Mesendoderm (in vitro differentiated cells): ENCODE measurements around the gene TNIK.
A peak's percentile ranks its signal among the peaks of the same experiment; 100 is the strongest.

ENCODE experiments used
- DNase-seq: peaks from one replicate; pipeline ENCODE4 v3.0.0; 2013
- H2AK5ac ChIP-seq: 2 replicates; pipeline ENCODE4 v1.6.1; 2013; ENCODE audit warnings: low read length, inconsistent platforms
- H2BK120ac ChIP-seq: 2 replicates; pipeline ENCODE4 v1.6.1; 2013; ENCODE audit warnings: low read depth, mild to moderate bottlenecking, low read length, moderate library complexity, mixed read lengths
- H2BK15ac ChIP-seq: replicated peaks from 2 replicates; pipeline ENCODE4 v1.6.1; 2013; ENCODE audit warnings: low read depth, mild to moderate bottlenecking, moderate library complexity
- H2BK5ac ChIP-seq: 2 replicates; pipeline ENCODE4 v1.6.1; 2013; ENCODE audit warnings: low read length, inconsistent platforms
- H3K18ac ChIP-seq: 2 replicates; pipeline ENCODE4 v1.6.1; 2013; ENCODE audit warnings: mild to moderate bottlenecking, low read length, mixed read lengths
- H3K23ac ChIP-seq: one replicate; pipeline ENCODE4 v1.6.1; 2013; ENCODE audit warnings: low read length
- H3K27ac ChIP-seq: 2 replicates; pipeline ENCODE4 v1.5.1; 2013; ENCODE audit warnings: low read depth, mild to moderate bottlenecking, inconsistent platforms, low read length, moderate library complexity
- H3K27me3 ChIP-seq: 2 replicates; pipeline ENCODE4 v1.6.1; 2013; ENCODE audit warnings: low read length, control low read depth, mild to moderate bottlenecking, inconsistent platforms; ENCODE audit not compliant: insufficient read depth, poor library complexity
- H3K36me3 ChIP-seq: 2 replicates; pipeline ENCODE4 v1.6.1; 2013; ENCODE audit warnings: low read length, inconsistent platforms; ENCODE audit not compliant: control insufficient read depth, insufficient read depth
- H3K4ac ChIP-seq: one replicate; pipeline ENCODE4 v1.6.1; 2013; ENCODE audit warnings: low read depth, mild to moderate bottlenecking, low read length, moderate library complexity
- H3K4me1 ChIP-seq: 2 replicates; pipeline ENCODE4 v1.6.1; 2013; ENCODE audit warnings: low read depth, low read length, inconsistent platforms; ENCODE audit not compliant: control insufficient read depth
- H3K4me2 ChIP-seq: 2 replicates; pipeline ENCODE4 v1.6.1; 2013; ENCODE audit warnings: low read length
- H3K4me3 ChIP-seq: 2 replicates; pipeline ENCODE4 v1.5.1; 2013; ENCODE audit warnings: mild to moderate bottlenecking, low read length
- H3K56ac ChIP-seq: one replicate; pipeline ENCODE4 v1.6.1; 2013; ENCODE audit warnings: low read length
- H3K79me1 ChIP-seq: 2 replicates; pipeline ENCODE4 v1.6.1; 2013; ENCODE audit warnings: low read length, inconsistent platforms
- H3K79me2 ChIP-seq: 2 replicates; pipeline ENCODE4 v1.6.1; 2013; ENCODE audit warnings: mild to moderate bottlenecking, low read length; ENCODE audit not compliant: control insufficient read depth, insufficient read depth
- H3K9ac ChIP-seq: 2 replicates; pipeline ENCODE4 v1.6.1; 2013; ENCODE audit warnings: low read length, inconsistent platforms
- H4K5ac ChIP-seq: one replicate; pipeline ENCODE4 v1.6.1; 2013; ENCODE audit warnings: low read length
- H4K8ac ChIP-seq: one replicate; pipeline ENCODE4 v1.6.1; 2013; ENCODE audit warnings: low read depth, mild to moderate bottlenecking, control low read depth, low read length, moderate library complexity
- WGBS: extraction: QIAGEN DNeasy Blood & Tissue Kit; methylation state at CpG from one replicate; pipeline ENCODE4 v1.1.7; 2013; ENCODE audit warnings: low lambda C conversion rate, missing lambda C conversion rate; ENCODE audit not compliant: insufficient coverage; ENCODE audit errors: extremely low coverage; 5-methylcytosine and 5-hydroxymethylcytosine counted together

Gene TNIK

GRCh38 chr3:171342200-171342599 lies 118.0 kb downstream of the TNIK start:
- Histone ChIP-seq H3K27ac (no peak overlapping the region), H3K23ac (no peak overlapping the region), H2BK120ac (no peak overlapping the region), H3K4me1 (peaks cover 5% of the 10 kb centered on the region), H3K9ac (no peak overlapping the region), H4K8ac (no peak overlapping the region), H2AK5ac (no peak overlapping the region), H3K4me2 (no peak overlapping the region), H3K56ac (no peak overlapping the region), H3K36me3 (no peaks in the 10 kb centered on the region), H2BK15ac (no peak overlapping the region), H3K18ac (no peak overlapping the region), H4K5ac (no peak overlapping the region), H3K4me3 (no peak overlapping the region), H2BK5ac (no peak overlapping the region), H3K79me1 (no peaks in the 10 kb centered on the region), H3K27me3 (no peaks in the 10 kb centered on the region), H3K79me2 (no peaks in the 10 kb centered on the region), H3K4ac (no peak overlapping the region)
- no CpG with 5 or more reads among the region's 1 CpG for WGBS
- DNase-seq = no peak

GRCh38 chr3:171340434-171340833 lies 119.8 kb downstream of the TNIK start:
- no peak overlapping the region for H3K23ac ChIP-seq
- H4K5ac ChIP-seq = no peak overlapping the region
- no peak overlapping the region for H2AK5ac ChIP-seq
- no peaks in the 10 kb centered on the region for H3K79me2 ChIP-seq
- no peak overlapping the region for H3K4ac ChIP-seq
- no peak overlapping the region for H3K4me2 ChIP-seq
- no peak overlapping the region for H3K27ac ChIP-seq
- H3K18ac ChIP-seq = no peak overlapping the region
- no peak overlapping the region for H3K9ac ChIP-seq
- H3K4me1 ChIP-seq = peaks cover 2% of the 10 kb centered on the region
- H3K27me3 ChIP-seq = no peaks in the 10 kb centered on the region
- H2BK15ac ChIP-seq = no peak overlapping the region
- H2BK120ac ChIP-seq = no peak overlapping the region
- H3K4me3 ChIP-seq = no peak overlapping the region
- no peak overlapping the region for H3K56ac ChIP-seq
- no peak overlapping the region for H4K8ac ChIP-seq
- no peak for DNase-seq
- no peaks in the 10 kb centered on the region for H3K79me1 ChIP-seq
- WGBS = no CpG with 5 or more reads among the region's 4 CpGs
- no peak overlapping the region for H2BK5ac ChIP-seq
- no peaks in the 10 kb centered on the region for H3K36me3 ChIP-seq

DNA sequence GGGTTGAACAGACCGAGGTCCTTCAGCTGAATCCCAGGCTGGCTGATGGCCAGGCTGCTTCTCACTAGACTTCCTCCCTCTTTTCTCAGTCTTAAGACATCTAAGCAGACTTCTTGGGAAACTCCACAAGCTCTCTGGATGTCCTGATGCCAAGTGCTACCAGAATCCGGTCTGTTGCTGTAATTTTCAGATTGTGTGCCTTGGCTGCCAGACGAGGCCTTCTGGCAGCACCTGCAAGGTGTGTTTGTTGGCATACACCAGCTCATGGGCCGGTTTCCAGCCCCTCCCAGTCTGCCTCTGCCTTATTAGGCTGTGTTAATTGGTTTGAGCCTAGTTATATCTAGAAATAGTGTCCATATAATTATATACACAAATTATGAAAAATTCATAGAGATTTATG lies 120.6 kb downstream of the TNIK start:
- H2AK5ac ChIP-seq = no peak overlapping the region
- no peak overlapping the region for H3K56ac ChIP-seq
- H3K9ac ChIP-seq = no peak overlapping the region
- no peak overlapping the region for H4K5ac ChIP-seq
- peaks cover 2% of the 10 kb centered on the region for H3K4me1 ChIP-seq
- no peak overlapping the region for H2BK15ac ChIP-seq
- no peaks in the 10 kb centered on the region for H3K27me3 ChIP-seq
- H3K79me2 ChIP-seq = no peaks in the 10 kb centered on the region
- H3K36me3 ChIP-seq = no peaks in the 10 kb centered on the region
- no peak overlapping the region for H3K4me3 ChIP-seq
- no peaks in the 10 kb centered on the region for H3K79me1 ChIP-seq
- DNase-seq = no peak
- no peak overlapping the region for H3K4ac ChIP-seq
- WGBS = no CpG with 5 or more reads among the region's 4 CpGs
- H2BK5ac ChIP-seq = no peak overlapping the region
- no peak overlapping the region for H2BK120ac ChIP-seq
- no peak overlapping the region for H4K8ac ChIP-seq
- H3K4me2 ChIP-seq = no peak overlapping the region
- no peak overlapping the region for H3K23ac ChIP-seq
- no peak overlapping the region for H3K18ac ChIP-seq
- H3K27ac ChIP-seq = no peak overlapping the region

GRCh38 chr3:171336406-171336805 lies 123.8 kb downstream of the TNIK start:
- no peak overlapping the region for H3K56ac ChIP-seq
- no peak overlapping the region for H4K8ac ChIP-seq
- no peak overlapping the region for H3K27ac ChIP-seq
- no peak overlapping the region for H2BK5ac ChIP-seq
- no peak overlapping the region for H2BK15ac ChIP-seq
- DNase-seq = no peak
- no peak overlapping the region for H3K4me3 ChIP-seq
- no peak overlapping the region for H3K4ac ChIP-seq
- H3K18ac ChIP-seq = peak overlapping the region; percentile 32
- H3K9ac ChIP-seq = no peak overlapping the region
- no peak overlapping the region for H3K23ac ChIP-seq
- H3K27me3 ChIP-seq = no peaks in the 10 kb centered on the region
- WGBS = no CpG with 5 or more reads among the region's 1 CpG
- H2AK5ac ChIP-seq = no peak overlapping the region
- no peak overlapping the region for H3K4me2 ChIP-seq
- H3K79me1 ChIP-seq = no peaks in the 10 kb centered on the region
- no peak overlapping the region for H4K5ac ChIP-seq
- H3K79me2 ChIP-seq = no peaks in the 10 kb centered on the region
- peaks cover 2% of the 10 kb centered on the region for H3K4me1 ChIP-seq
- H2BK120ac ChIP-seq = no peak overlapping the region
- H3K36me3 ChIP-seq = no peaks in the 10 kb centered on the region

GRCh38 chr3:171335559-171335958 lies 124.6 kb downstream of the TNIK start:
- no peak overlapping the region for H3K9ac ChIP-seq
- H3K4me2 ChIP-seq = no peak overlapping the region
- no CpG with 5 or more reads among the region's 3 CpGs for WGBS
- no peak overlapping the region for H3K23ac ChIP-seq
- no peaks in the 10 kb centered on the region for H3K79me1 ChIP-seq
- no peak overlapping the region for H2AK5ac ChIP-seq
- H3K4ac ChIP-seq = no peak overlapping the region
- no peaks in the 10 kb centered on the region for H3K79me2 ChIP-seq
- H2BK120ac ChIP-seq = no peak overlapping the region
- no peak overlapping the region for H2BK15ac ChIP-seq
- no peaks in the 10 kb centered on the region for H3K27me3 ChIP-seq
- H3K4me1 ChIP-seq = peaks cover 2% of the 10 kb centered on the region
- H4K5ac ChIP-seq = no peak overlapping the region
- no peak overlapping the region for H2BK5ac ChIP-seq
- H3K36me3 ChIP-seq = no peaks in the 10 kb centered on the region
- no peak overlapping the region for H3K4me3 ChIP-seq
- H3K27ac ChIP-seq = no peak overlapping the region
- H3K18ac ChIP-seq = no peak overlapping the region
- DNase-seq = no peak
- no peak overlapping the region for H3K56ac ChIP-seq
- no peak overlapping the region for H4K8ac ChIP-seq

- no CpG with 5 or more reads among the region's 2 CpGs for WGBS
- Histone ChIP-seq H3K56ac (no peak overlapping the region), H3K4me3 (no peak overlapping the region), H2BK120ac (no peak overlapping the region), H3K4ac (no peak overlapping the region), H3K9ac (no peak overlapping the region), H2BK5ac (no peak overlapping the region), H3K79me2 (no peaks in the 10 kb centered on the region), H3K27ac (no peak overlapping the region), H2AK5ac (no peak overlapping the region), H3K18ac (no peak overlapping the region), H3K4me1 (peaks cover 2% of the 10 kb centered on the region), H3K36me3 (no peaks in the 10 kb centered on the region), H3K79me1 (no peaks in the 10 kb centered on the region), H3K4me2 (no peak overlapping the region), H4K5ac (no peak overlapping the region), H2BK15ac (no peak overlapping the region), H4K8ac (no peak overlapping the region), H3K27me3 (no peaks in the 10 kb centered on the region), H3K23ac (no peak overlapping the region)
- DNase-seq = no peak
Measured at GRCh38 chr3:171334465-171334811, 125.8 kb downstream of the TNIK start.
